H1 (cell line): Measurements from ENCODE around the gene CTNS. TPM values are rescaled to one million over a fixed set of nuclear protein-coding genes. Genes with fewer than 3 reads are reported as not detected.

ENCODE experiments used
- CTCF ChIA-PET: fragments of 300-600 bp; sonication (Branson Sonifier 250); formaldehyde crosslinking; loops from one replicate; lab custom pipeline; 2021; ENCODE audit not compliant: partially characterized antibody; lab: Charles Lee
- POLR2A ChIA-PET: fragments of 300-600 bp; sonication (Branson Sonifier 250); formaldehyde crosslinking; loops from one replicate; lab custom pipeline; 2021; ENCODE audit warnings: inconsistent platforms; ENCODE audit not compliant: partially characterized antibody; lab: Charles Lee
- DNase-seq, 2 experiments: peaks; one replicate each; pipeline versions ENCODE4 v3.0.0 to v3.0.0-alpha.2; 2010 to 2022; ENCODE audit warnings: low spot score in 2 of 2, low read depth in 1 of 2, mixed read lengths in 1 of 2
- FAIRE-seq: peaks from 2 replicates; lab custom pipeline; 2011; peaks lifted over from hg19 to GRCh38; lab: Jason Lieb, UNC
- H2AFZ ChIP-seq: 2 replicates; pipeline ENCODE4 v1.8.1; 2012; ENCODE audit warnings: low read length, inconsistent platforms
- H2AK5ac ChIP-seq: 2 replicates; pipeline ENCODE4 v1.6.1; 2013; ENCODE audit warnings: low read depth, low read length
- H2BK120ac ChIP-seq: replicated peaks from 2 replicates; pipeline ENCODE3; 2013; ENCODE audit warnings: low read depth, low read length, inconsistent platforms
- H2BK12ac ChIP-seq: 2 replicates; pipeline ENCODE4 v1.6.1; 2013; ENCODE audit warnings: low read depth, low read length
- H2BK15ac ChIP-seq: 2 replicates; pipeline ENCODE4 v1.6.1; 2013; ENCODE audit warnings: low read length
- H2BK20ac ChIP-seq: 2 replicates; pipeline ENCODE4 v1.6.1; 2013; ENCODE audit warnings: low read length
- H2BK5ac ChIP-seq: 2 replicates; pipeline ENCODE4 v1.6.1; 2013; ENCODE audit warnings: low read depth, low read length
- H3K14ac ChIP-seq: 2 replicates; pipeline ENCODE4 v1.6.1; 2013; ENCODE audit warnings: inconsistent platforms; ENCODE audit not compliant: insufficient read length
- H3K18ac ChIP-seq: 2 replicates; pipeline ENCODE4 v1.6.1; 2013; ENCODE audit warnings: low read length; ENCODE audit errors: extremely low read depth
- H3K23ac ChIP-seq: 2 replicates; pipeline ENCODE4 v1.6.1; 2013; ENCODE audit warnings: inconsistent platforms; ENCODE audit not compliant: insufficient read length
- H3K23me2 ChIP-seq: 2 replicates; pipeline ENCODE4 v1.6.1; 2013; ENCODE audit warnings: low read depth, low read length
- H3K27ac ChIP-seq: 2 replicates; pipeline ENCODE4 v1.6.1; 2011; ENCODE audit warnings: low read depth, low read length, inconsistent platforms
- H3K27me3 ChIP-seq, 4 experiments: replicated peaks in 1 of 4; 1 replicate in 1 of 4; 2 replicates in 3 of 4; pipeline versions ENCODE4 v1.6.1 to v1.8.1; 2011 to 2013; ENCODE audit warnings: low read length in 3 of 4, mild to moderate bottlenecking in 3 of 4, inconsistent platforms in 2 of 4, mixed read lengths in 2 of 4, moderate library complexity in 1 of 4; ENCODE audit not compliant: control insufficient read depth in 3 of 4, insufficient read depth in 3 of 4; ENCODE audit errors: extremely low read depth in 1 of 4
- H3K36me3 ChIP-seq, 4 experiments: 2 replicates each; pipeline versions ENCODE4 v1.6.1 to v1.8.1; 2011 to 2013; ENCODE audit warnings: mild to moderate bottlenecking in 4 of 4, low read length in 3 of 4, moderate library complexity in 2 of 4, control low read depth in 1 of 4, inconsistent platforms in 1 of 4; ENCODE audit not compliant: insufficient read depth in 4 of 4, control insufficient read depth in 2 of 4
- H3K4ac ChIP-seq: replicated peaks from 2 replicates; pipeline ENCODE3; 2013; ENCODE audit warnings: low read length, low read depth, mixed read lengths, inconsistent platforms; ENCODE audit not compliant: insufficient read length
- H3K4me1 ChIP-seq, 4 experiments: replicated peaks in 1 of 4; 1 replicate in 1 of 4; 2 replicates in 3 of 4; pipeline versions ENCODE4 v1.6.1 to v1.8.1; 2011 to 2013; ENCODE audit warnings: low read length in 3 of 4, inconsistent platforms in 2 of 4, mixed read lengths in 1 of 4; ENCODE audit not compliant: insufficient read depth in 4 of 4, control insufficient read depth in 3 of 4
- H3K4me2 ChIP-seq, 2 experiments: 2 replicates each; pipeline versions ENCODE4 v1.6.1 to v1.8.1; 2011 to 2013; ENCODE audit warnings: low read depth in 2 of 2, low read length in 2 of 2, control low read depth in 1 of 2, inconsistent platforms in 1 of 2, mild to moderate bottlenecking in 1 of 2; ENCODE audit not compliant: insufficient read depth in 1 of 2
- H3K4me3 ChIP-seq, 4 experiments: fragments of 200-600, 300-600 bp in 1 of 4; sonication (generic), shearing (Covaris generic), sonication (Bioruptor Twin) in 1 of 4; 2 replicates each; pipeline versions ENCODE4 v1.5.1 to v1.8.1; 2011 to 2016; ENCODE audit warnings: low read length in 4 of 4, low read depth in 3 of 4, control low read depth in 2 of 4, inconsistent platforms in 2 of 4, mild to moderate bottlenecking in 2 of 4, mixed read lengths in 1 of 4, moderate library complexity in 1 of 4; ENCODE audit not compliant: insufficient read depth in 2 of 4; ENCODE audit errors: extremely low read depth in 1 of 4
- H3K56ac ChIP-seq: replicated peaks from 2 replicates; pipeline ENCODE3; 2013; ENCODE audit warnings: low read depth, mild to moderate bottlenecking, mixed read lengths, low read length, inconsistent platforms; ENCODE audit not compliant: insufficient read length
- H3K79me1 ChIP-seq: 2 replicates; pipeline ENCODE4 v1.6.1; 2013; ENCODE audit warnings: low read depth, low read length, control low read depth
- H3K79me2 ChIP-seq, 2 experiments: 2 replicates each; pipeline versions ENCODE4 v1.6.1 to v1.8.1; 2012 to 2013; ENCODE audit warnings: low read length in 2 of 2, mild to moderate bottlenecking in 2 of 2, inconsistent platforms in 1 of 2; ENCODE audit not compliant: insufficient read depth in 2 of 2, control insufficient read depth in 1 of 2
- H3K9ac ChIP-seq, 4 experiments: replicated peaks in 1 of 4; 1 replicate in 1 of 4; 2 replicates in 3 of 4; pipeline versions ENCODE4 v1.6.1 to v1.8.1; 2011 to 2013; ENCODE audit warnings: low read depth in 3 of 4, low read length in 3 of 4, control low read depth in 2 of 4, mild to moderate bottlenecking in 2 of 4, moderate library complexity in 2 of 4, inconsistent platforms in 1 of 4; ENCODE audit errors: extremely low read depth in 1 of 4
- H3K9me3 ChIP-seq, 2 experiments: 2 replicates each; pipeline versions ENCODE4 v1.6.1 to v1.8.1; 2012 to 2013; ENCODE audit warnings: mild to moderate bottlenecking in 2 of 2, moderate library complexity in 2 of 2, control low read depth in 1 of 2, inconsistent platforms in 1 of 2, low read depth in 1 of 2, low read length in 1 of 2, mixed read lengths in 1 of 2; ENCODE audit not compliant: insufficient read depth in 2 of 2
- H4K20me1 ChIP-seq, 2 experiments: replicated peaks in 1 of 2; 2 replicates each; pipeline versions ENCODE3 to v1.8.1; 2011 to 2013; ENCODE audit warnings: inconsistent platforms in 2 of 2, low read length in 2 of 2, mild to moderate bottlenecking in 1 of 2; ENCODE audit not compliant: insufficient read depth in 2 of 2, control insufficient read depth in 1 of 2
- H4K5ac ChIP-seq: 2 replicates; pipeline ENCODE4 v1.6.1; 2013; ENCODE audit warnings: low read length, low read depth, mixed read lengths, inconsistent platforms; ENCODE audit not compliant: insufficient read length
- H4K8ac ChIP-seq: 2 replicates; pipeline ENCODE4 v1.8.0; 2013; ENCODE audit warnings: mild to moderate bottlenecking, moderate library complexity, low read length, inconsistent platforms; ENCODE audit not compliant: insufficient read depth; ENCODE audit errors: extremely low read depth
- H4K91ac ChIP-seq: replicated peaks from 2 replicates; pipeline ENCODE3; 2013; ENCODE audit warnings: low read length, mixed read lengths, inconsistent platforms; ENCODE audit not compliant: insufficient read length
- EZH2 ChIP-seq: fragments of 200-600 bp; sonication (generic); IDR thresholded peaks from 2 replicates; pipeline ENCODE4 v1.7.1; 2012; ENCODE audit warnings: low read depth, mild to moderate bottlenecking, moderate library complexity, low read length, inconsistent platforms; ENCODE audit not compliant: severe bottlenecking
- MAX ChIP-seq: IDR thresholded peaks from 2 replicates; pipeline ENCODE4 v1.6.1; 2012; ENCODE audit warnings: inconsistent platforms
- RNF2 ChIP-seq: fragments of 200-900, 300-1000 bp; sonication (generic); IDR thresholded peaks from 2 replicates; pipeline ENCODE4 v1.7.1; 2016; ENCODE audit warnings: borderline replicate concordance, low read depth, mild to moderate bottlenecking, antibody characterized with exemption, low read length; ENCODE audit not compliant: poor library complexity, severe bottlenecking; ENCODE audit errors: missing control alignments
- SIX5 ChIP-seq: IDR thresholded peaks from 2 replicates; pipeline ENCODE4 v1.6.1; 2011; ENCODE audit warnings: mild to moderate bottlenecking, low read depth, low read length
- SP1 ChIP-seq: IDR thresholded peaks from 2 replicates; pipeline ENCODE4 v1.6.1; 2011; ENCODE audit warnings: low read depth, low read length
- SUZ12 ChIP-seq: fragments of 200-600 bp; sonication (generic); IDR thresholded peaks from 2 replicates; pipeline ENCODE4 v1.6.1; 2012; ENCODE audit warnings: mild to moderate bottlenecking, inconsistent platforms, low read length, moderate library complexity, mixed read lengths
- TBP ChIP-seq: IDR thresholded peaks from 2 replicates; pipeline ENCODE4 v1.6.1; 2011; ENCODE audit warnings: low read depth, low read length, improper control_type of control experiment
- TEAD4 ChIP-seq: IDR thresholded peaks from 2 replicates; pipeline ENCODE4 v1.6.1; 2012; ENCODE audit warnings: low read depth, low read length, inconsistent platforms, mixed read lengths
- WGBS, 2 experiments: shearing (Covaris generic) in 1 of 2; methylation state at CpG; one replicate each; pipeline versions ENCODE4 v1.1.6 to v1.1.7; 2013 to 2015; ENCODE audit warnings: low lambda C conversion rate in 2 of 2, mixed read lengths in 2 of 2, inconsistent platforms in 1 of 2, low coverage in 1 of 2, missing lambda C conversion rate in 1 of 2; ENCODE audit not compliant: insufficient replicate concordance in 2 of 2, insufficient coverage in 1 of 2, insufficient read length in 1 of 2; ENCODE audit errors: extremely low coverage in 1 of 2, missing lambda C conversion rate in 1 of 2; 5-methylcytosine and 5-hydroxymethylcytosine counted together
- long read RNA-seq, 2 experiments: library from RNA in 1 of 2; library from capped mRNA in 1 of 2; stranded (forward); transcript quantifications; one replicate each; pipeline ENCODE4 v2.0.0, GENCODE V29; 2021; ENCODE audit warnings: inconsistent platforms in 1 of 2
- polyA minus RNA-seq, 3 experiments: library from RNA; depleted of rRNA, polyadenylated mRNA; stranded (reverse); fragments of >200 nt; gene quantifications; 1 replicate in 2 of 3; 2 replicates in 1 of 3; pipeline ENCODE4 v1.2.3, GENCODE V29; 2011
- polyA plus RNA-seq, 7 experiments: library from polyadenylated mRNA; depleted of rRNA in 3 of 7; stranded (reverse) in 5 of 7; unstranded in 2 of 7; fragments of >200 nt in 5 of 7; fragments of 200-250 nt in 2 of 7; gene quantifications; 1 replicate in 5 of 7; 2 replicates in 1 of 7; 4 replicates in 1 of 7; pipeline versions ENCODE4 v1.2.1 to v1.2.3, GENCODE V29; 2011 to 2013; ENCODE audit warnings: missing spikeins in 2 of 7, mixed read lengths in 2 of 7
- total RNA-seq: library from RNA; stranded (reverse); fragmentation: NEBNext Ultra II Directional; extraction: Animal tissue kit (Norgen Biotek cat#: 25700); gene quantifications from 2 replicates; pipeline ENCODE4 v1.2.1, GENCODE V29; 2021

Gene CTNS
- total RNA-seq (12.9 and 16.4 TPM in 2 replicates), polyA plus RNA-seq (2011; rRNA removed) (11.6 and 13.1 TPM in 2 replicates), polyA minus RNA-seq (2011; rRNA and poly(A)+ RNA removed) (12.1 and 12.4 TPM in 2 replicates)
- polyA plus RNA-seq (2011; cell fraction: cytosol; rRNA removed), result 11.9 TPM
- polyA plus RNA-seq (2011; cell fraction: nucleus; rRNA removed), result 22.3 TPM
- 13.0 to 16.4 TPM (median 15.1 TPM) in 4 replicates for polyA plus RNA-seq (2012, experiment 1 of 2)
- 19.1 TPM for polyA plus RNA-seq (2012, experiment 2 of 2)
- polyA plus RNA-seq (2013, experiment 1 of 2), result 22.0 TPM
- polyA plus RNA-seq (2013, experiment 2 of 2), result 21.1 TPM
- polyA minus RNA-seq (2011; cell fraction: cytosol; rRNA and poly(A)+ RNA removed), result 6.5 TPM
- polyA minus RNA-seq (2011; cell fraction: nucleus; rRNA and poly(A)+ RNA removed), result 13.1 TPM
- long read RNA-seq, experiment 1, partial matches to known transcripts, result 4 of 13 reads
- long read RNA-seq, experiment 1, other reads (novel, unspliced or antisense), result 8 of 13 reads
- long read RNA-seq, experiment 2, partial matches to known transcripts, result 2 of 10 reads
- long read RNA-seq, experiment 2, other reads (novel, unspliced or antisense), result 4 of 10 reads

DNA sequence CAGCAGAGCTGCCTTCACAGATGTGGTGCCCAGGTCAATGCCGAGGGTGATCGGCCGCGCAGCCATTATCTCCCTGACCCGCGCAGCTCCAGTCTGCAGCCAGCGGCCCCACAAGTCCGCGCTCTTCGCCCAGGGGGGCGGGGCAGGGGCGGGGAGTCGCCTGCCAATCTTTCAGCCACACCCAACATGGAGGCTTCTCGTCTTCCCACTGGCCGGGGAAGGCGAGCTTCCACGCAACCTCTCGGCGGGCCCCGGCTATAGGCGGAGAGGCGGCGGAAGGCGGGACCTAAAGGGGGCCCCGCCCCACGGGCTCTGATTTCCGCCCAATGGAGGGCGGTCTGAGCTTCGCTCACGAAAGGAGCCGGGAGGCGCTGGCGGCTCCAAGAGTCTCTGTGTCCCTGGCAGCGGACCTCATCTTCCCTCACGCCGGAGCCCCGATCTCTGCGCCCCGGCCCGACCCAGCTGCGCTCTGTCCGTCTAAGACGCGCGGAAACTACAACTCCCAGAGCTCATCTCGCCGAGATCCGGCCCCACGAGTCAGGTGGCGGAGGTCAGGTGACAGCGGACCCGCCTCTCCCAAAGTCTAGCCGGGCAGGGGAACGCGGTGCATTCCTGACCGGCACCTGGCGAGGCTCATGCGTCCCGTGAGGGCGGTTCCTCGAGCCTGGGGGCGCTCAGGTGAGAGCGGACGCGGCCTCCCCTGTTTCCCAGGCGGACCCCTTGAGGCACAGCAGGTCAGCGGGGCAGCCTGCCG lies at the start of gene CTNS, which contains the start of gene SHPK:
Gene CTNS (plus strand): TSS at position 607 of the 754 bp plus-strand sequence. CDS start 3,447 bp downstream, outside the sequence.
Gene SHPK (minus strand): TSS at position 97 of the 754 bp plus-strand sequence. CDS start 31 bp downstream, at position 66.
- H4K91ac ChIP-seq, result peak within 1 kb of the TSS; percentile 97
- no peak within 1 kb of the TSS for H3K14ac ChIP-seq
- POLR2A ChIA-PET, result interaction anchor here (0.6 to 3.4 kb wide), 15 partner anchors 9 to 172 kb away, joined by 3 to 19 read pairs (median 4); partner anchors contain the start of gene TAX1BP3
- peak within 1 kb of the TSS; percentile 90 for H2BK120ac ChIP-seq
- no peaks in the 10 kb centered on the region for H3K27me3 ChIP-seq
- peak within 1 kb of the TSS; percentile 78; the same call in 1 of the 2 replicates for H2AFZ ChIP-seq
- no peaks in the 10 kb centered on the region for H3K9me3 ChIP-seq
- peak within 1 kb of the TSS; percentile 79 to 90 (median 84) for H3K9ac ChIP-seq
- no peak within 1 kb of the TSS for H2BK20ac ChIP-seq
- 2% methylated on average over 36 of the region's 68 CpGs; no CpG with 5 or more reads in 1 of the 2 experiments for WGBS, 2 experiments
- H3K23me2 ChIP-seq, result peaks cover 6% of the 10 kb centered on the region; the same call in 1 of the 2 replicates
- CTCF ChIA-PET, result interaction anchor here (0.5 to 2.0 kb wide), 7 partner anchors 10 to 145 kb away, joined by 3 to 8 read pairs (median 3); no protein-coding TSS in a partner anchor
- H3K79me1 ChIP-seq, result peaks cover 6% of the 10 kb centered on the region; the same call in 1 of the 2 replicates
- peak within 1 kb of the TSS; percentile 95 for H3K56ac ChIP-seq
- H3K79me2 ChIP-seq, result peaks cover 0 to 20% of the 10 kb centered on the region in 2 experiments; a peak in 2 of 4 replicates
- peak within 1 kb of the TSS; percentile 87 to 95 (median 88) for H3K4me3 ChIP-seq
- no peak for FAIRE-seq
- H3K36me3 ChIP-seq, result peaks cover 3 to 12% (median 6%) of the 10 kb centered on the region in 4 experiments; a peak in 6 of 8 replicates
- peak within 1 kb of the TSS; percentile 99 for H4K5ac ChIP-seq
- H4K20me1 ChIP-seq, result peaks cover 2 to 11% of the 10 kb centered on the region in 2 experiments
- H2BK5ac ChIP-seq, result peak within 1 kb of the TSS; percentile 90
- H3K23ac ChIP-seq, result no peak within 1 kb of the TSS
- peak within 1 kb of the TSS; percentile 99 for H4K8ac ChIP-seq
- peak within 1 kb of the TSS; percentile 50 to 92 for H3K4me2 ChIP-seq
- peak; percentile 82 to 95 for DNase-seq
- H2AK5ac ChIP-seq, result no peak within 1 kb of the TSS
- peak within 1 kb of the TSS; percentile 96 for H3K27ac ChIP-seq
- H3K4me1 ChIP-seq, result peaks cover 0 to 8% (median 5%) of the 10 kb centered on the region in 4 experiments; a peak in 3 of 7 replicates
- peak within 1 kb of the TSS; percentile 100 for H3K18ac ChIP-seq
- no peak within 1 kb of the TSS for H2BK12ac ChIP-seq
- H2BK15ac ChIP-seq, result no peak within 1 kb of the TSS
- peak within 1 kb of the TSS; percentile 91 for H3K4ac ChIP-seq
- no peak for TF ChIP-seq SUZ12
- TF ChIP-seq SP1, result peak; percentile 38
- peak; percentile 82 for TF ChIP-seq TEAD4
- no peak for TF ChIP-seq RNF2
- TF ChIP-seq TBP, result peak; percentile 70
- TF ChIP-seq EZH2, result no peak
- TF ChIP-seq MAX, result peak; percentile 91
- TF ChIP-seq SIX5, result peak; percentile 69
